HFF-Myc (cell line): ENCODE data around the gene GNPAT.

ENCODE experiments used
- DNase-seq: peaks from one replicate; pipeline ENCODE4 v3.0.0-alpha.2; 2011; ENCODE audit warnings: low read depth; ENCODE audit errors: extremely low read depth
- H3K4me3 ChIP-seq: replicated peaks from 2 replicates; pipeline ENCODE4 v1.5.1; 2011; ENCODE audit warnings: low read depth, mild to moderate bottlenecking, control low read depth, low read length
- CTCF ChIP-seq: IDR thresholded peaks from 2 replicates; pipeline ENCODE4 v1.5.1; 2012; ENCODE audit warnings: mild to moderate bottlenecking, low read depth, low read length, control low read depth; ENCODE audit errors: missing control alignments

The GNPAT gene

GRCh38 chr1:231196728-231197127 is 44.3 kb upstream of the GNPAT start:
- no peak overlapping the region for H3K4me3 ChIP-seq
- DNase-seq: no peak
- TF ChIP-seq CTCF: no peak

- TF ChIP-seq CTCF: no peak
- no peak overlapping the region for H3K4me3 ChIP-seq
- no peak for DNase-seq
Observed at GRCh38 chr1:231199868-231200267, 41.1 kb upstream of the GNPAT start.

- no peak for TF ChIP-seq CTCF
Observed at GRCh38 chr1:231200388-231201031, 40.5 kb upstream of the GNPAT start.

GRCh38 chr1:231201375-231201978 is 39.5 kb upstream of the GNPAT start:
- no peak for DNase-seq
- no peak overlapping the region for H3K4me3 ChIP-seq
- no peak for TF ChIP-seq CTCF

More at GRCh38 chr1:231200388-231201031, 40.5 kb upstream of the GNPAT start:
- DNase-seq: no peak
- H3K4me3 ChIP-seq: no peak overlapping the region

- no peak overlapping the region for H3K4me3 ChIP-seq
- no peak for TF ChIP-seq CTCF
- DNase-seq: no peak
Observed at GRCh38 chr1:231201979-231202633, 38.9 kb upstream of the GNPAT start.

GRCh38 chr1:231203259-231204057 is 37.6 kb upstream of the GNPAT start:
- no peak for DNase-seq
- TF ChIP-seq CTCF: no peak

More at GRCh38 chr1:231203259-231204057, 37.6 kb upstream of the GNPAT start:
- no peak overlapping the region for H3K4me3 ChIP-seq
